HG03571 (cell line): ENCODE data around the gene CERS5.
"Not testable (repeated sequence)": the region's sequence is repeated elsewhere in the genome, so short reads cannot be mapped to it uniquely, and the experiment has no call there.

Experiments
- ATAC-seq: cut with Tn5 transposase; IDR thresholded peaks from one replicate; pipeline ENCODE4 v1.9.1; 2021; ENCODE audit not compliant: unreplicated experiment

Gene CERS5

GRCh38 chr12:50187084-50187900, 20.1 kb upstream of the CERS5 start:
- ATAC-seq: no peak

- no peak for ATAC-seq
Measured at GRCh38 chr12:50186681-50187080, 19.5 kb upstream of the CERS5 start.

GRCh38 chr12:50185970-50186663, 18.9 kb upstream of the CERS5 start:
- ATAC-seq: no peak

- no peak for ATAC-seq
Measured at GRCh38 chr12:50185301-50185895, 18.2 kb upstream of the CERS5 start.

- ATAC-seq: no peak
Measured at GRCh38 chr12:50184261-50184660, 17.1 kb upstream of the CERS5 start.

DNA sequence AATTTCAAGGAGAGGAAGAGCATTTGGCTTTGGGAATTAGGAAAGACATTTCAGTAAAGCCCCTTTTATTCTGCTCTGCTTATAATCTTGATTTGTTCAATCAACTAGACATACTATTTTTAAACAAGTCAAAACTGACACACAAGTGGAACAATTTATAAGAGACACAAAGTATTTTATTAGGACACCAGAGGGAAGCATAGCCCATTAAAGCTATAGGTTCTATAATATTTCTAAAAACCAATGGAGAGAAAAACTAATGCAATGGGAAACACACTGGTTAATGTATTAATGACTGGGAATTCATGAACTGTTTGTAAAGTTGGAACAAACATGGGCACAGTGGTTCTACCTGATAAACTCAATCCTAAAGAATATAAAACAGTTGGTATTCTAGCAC, 15.3 kb upstream of the CERS5 start:
- no peak for ATAC-seq

GRCh38 chr12:50181691-50182090, 14.5 kb upstream of the CERS5 start:
- ATAC-seq: no peak

- ATAC-seq: no peak
Measured at GRCh38 chr12:50175716-50176026, 8.5 kb upstream of the CERS5 start.

DNA sequence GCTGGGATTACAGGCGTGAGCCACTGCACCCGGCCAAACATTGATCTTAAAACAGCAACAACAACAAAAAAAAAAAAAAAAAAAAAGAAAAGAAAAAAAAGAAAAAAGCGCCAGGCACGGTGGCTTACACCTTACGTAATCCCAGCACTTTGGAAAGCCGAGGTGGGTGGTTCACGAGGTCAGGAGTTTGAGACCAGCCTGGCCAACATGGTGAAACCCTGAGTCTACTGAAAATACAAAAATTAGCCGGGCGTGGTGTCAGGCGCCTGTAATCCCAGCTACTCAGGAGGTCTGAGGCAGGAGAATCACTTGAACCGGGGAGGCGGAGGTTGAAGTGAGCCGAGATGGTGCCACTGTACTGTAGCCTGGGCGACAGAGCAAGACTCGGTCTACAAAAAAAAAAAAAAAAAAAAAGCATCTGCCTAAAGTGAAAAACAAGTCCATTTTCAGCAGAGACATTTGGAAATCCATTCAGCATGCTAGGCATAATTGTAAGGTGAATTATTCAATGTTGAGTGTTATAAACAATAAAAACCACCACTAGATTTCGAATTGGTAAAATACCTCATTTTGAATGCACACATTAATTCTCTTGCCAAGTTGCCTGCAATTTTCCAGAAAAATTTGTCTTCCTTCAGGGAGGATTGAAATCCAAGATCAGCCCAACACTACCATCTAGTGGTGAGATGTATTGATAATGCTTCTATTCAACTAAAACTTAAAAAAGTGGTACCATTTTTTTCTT, 8.0 kb upstream of the CERS5 start:
- no peak for ATAC-seq

DNA sequence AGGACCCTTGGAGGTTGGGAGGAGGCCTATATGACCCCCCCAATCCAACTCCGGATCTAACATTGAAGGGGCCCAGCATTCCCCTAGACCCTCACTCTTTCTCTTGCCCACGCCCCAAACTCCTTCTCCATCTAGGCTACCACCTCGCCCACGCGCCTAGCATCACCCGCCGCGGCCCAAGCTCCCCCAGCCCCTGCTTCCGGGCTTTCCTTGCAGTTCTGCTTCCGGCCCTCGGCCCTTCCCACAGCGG, 445 bp downstream of the CERS5 start:
- ATAC-seq: no peak

DNA sequence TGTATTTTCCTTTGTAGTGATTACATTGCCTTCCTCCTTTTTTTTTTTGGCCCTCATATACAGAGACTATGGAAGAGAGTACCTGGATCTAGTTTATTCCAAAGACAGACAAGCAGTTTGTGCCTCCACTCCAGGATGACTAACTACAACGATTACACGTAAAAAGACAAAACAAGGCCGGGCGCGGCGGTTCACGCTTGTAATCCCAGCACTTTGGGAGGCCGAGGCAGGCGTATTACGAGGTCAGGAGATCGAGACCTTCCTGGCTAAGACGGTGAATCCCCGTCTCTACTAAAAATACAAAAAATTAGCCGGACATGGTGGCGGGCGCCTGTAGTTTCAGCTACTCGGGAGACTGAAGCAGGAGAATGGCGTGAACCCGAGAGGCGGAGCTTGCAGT, 2.2 kb downstream of the CERS5 start:
- ATAC-seq: no peak

DNA sequence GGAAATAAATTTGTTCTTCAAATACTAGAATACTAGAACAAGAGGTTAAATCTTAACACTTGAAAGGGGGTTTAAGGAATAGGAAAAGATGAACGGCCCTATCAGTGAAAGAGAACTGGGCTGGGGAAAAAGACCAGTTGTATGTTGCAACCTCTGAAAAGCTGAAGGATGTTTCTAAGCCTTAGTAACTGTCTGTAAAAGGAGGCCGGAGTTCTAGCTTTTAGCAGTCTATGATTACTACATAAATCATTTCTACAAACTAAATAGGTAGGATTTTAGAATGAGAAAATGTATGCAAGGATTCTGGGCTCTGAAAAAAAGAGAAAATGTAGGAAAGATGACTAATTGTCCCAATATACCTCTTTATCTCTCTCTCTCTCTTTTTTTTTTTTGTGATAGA, 4.9 kb downstream of the CERS5 start:
- no peak for ATAC-seq

DNA sequence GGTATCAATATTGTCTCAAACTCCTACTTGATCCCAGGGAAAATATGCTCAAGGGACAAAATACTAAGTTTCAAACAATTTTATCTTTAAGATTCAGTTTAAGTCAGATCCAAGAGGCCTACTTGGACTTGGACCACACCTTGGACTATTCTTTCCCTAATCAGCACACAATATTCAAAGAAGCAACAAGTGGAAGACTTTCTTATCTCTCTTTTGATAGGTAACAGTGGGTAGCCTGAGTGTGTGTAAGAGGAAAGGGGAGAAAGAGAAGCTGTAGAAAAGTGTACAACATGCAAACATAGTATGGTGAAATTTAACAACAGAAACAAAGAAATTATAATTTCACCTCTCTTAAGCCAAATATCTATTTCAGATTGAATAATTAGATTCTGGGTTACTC, 6.5 kb downstream of the CERS5 start:
- ATAC-seq: no peak

DNA sequence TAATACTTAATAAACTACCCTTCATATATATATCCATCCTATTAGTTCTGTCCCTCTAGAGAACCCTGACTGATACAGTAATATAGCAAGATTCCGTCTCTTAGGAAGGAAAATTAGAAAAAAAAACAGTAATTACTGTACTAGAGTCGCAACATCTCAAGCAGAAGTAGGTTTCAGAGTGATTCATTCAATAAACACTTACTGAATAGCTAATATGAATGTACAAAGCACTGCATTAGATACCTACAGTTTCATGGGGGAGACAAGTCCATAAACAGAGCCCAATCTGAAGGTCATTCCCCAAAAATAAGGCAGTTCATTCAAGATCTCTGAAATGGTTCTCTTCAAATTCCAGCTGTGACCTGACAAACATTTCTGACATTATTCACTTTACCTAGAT, 9.9 kb downstream of the CERS5 start:
- ATAC-seq: no peak

DNA sequence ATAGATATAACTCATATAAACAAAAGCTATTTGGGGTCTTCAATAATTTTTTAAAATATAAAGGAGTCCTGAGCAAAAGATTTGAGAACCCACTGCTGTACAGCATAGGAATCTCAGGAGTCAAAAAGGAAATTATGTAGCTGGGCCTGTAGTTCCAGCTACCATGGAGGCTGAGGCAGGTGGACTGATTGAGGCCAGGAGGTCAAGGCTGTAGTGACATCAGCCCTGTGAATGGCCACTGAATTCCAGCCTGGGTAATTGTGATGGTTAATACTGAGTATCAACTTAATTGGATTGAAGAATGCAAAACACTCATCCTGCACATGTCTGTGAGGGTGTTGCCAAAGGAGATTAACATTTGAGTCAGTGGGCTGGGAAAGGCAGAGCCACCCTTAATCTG, 10.5 kb downstream of the CERS5 start:
- no peak for ATAC-seq

GRCh38 chr12:50154947-50155346, 12.2 kb downstream of the CERS5 start:
- ATAC-seq: not testable (repeated sequence)

DNA sequence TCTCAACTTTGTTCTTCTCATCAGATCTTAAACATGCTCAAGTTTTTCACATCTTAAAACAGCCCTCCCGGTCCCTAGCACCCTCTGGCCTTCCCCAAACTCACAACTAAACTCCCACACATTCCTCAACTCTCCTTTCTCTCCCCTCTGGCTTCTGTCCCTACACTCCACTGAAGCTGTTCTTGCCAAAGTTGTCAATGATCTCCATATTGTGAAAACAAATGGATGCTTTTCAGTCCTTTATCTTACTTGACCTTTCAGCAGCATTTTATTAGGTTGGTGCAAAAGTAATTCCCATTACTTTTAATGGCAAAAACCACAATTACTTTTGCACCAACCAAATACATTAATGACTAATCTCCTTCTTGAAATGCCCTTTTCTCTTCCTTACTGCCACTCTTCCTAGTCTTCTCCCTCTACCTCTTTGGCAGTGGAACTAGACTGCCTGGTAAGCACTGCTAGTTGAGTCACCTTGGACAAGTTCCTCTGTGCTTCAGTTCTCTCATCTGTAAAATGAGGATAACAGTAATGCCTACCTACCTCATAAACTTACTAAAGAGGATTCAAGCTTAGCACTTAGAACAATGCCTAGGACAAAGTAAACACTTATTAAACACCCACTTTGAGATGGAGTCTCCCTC, 16.0 kb downstream of the CERS5 start:
- ATAC-seq: no peak

DNA sequence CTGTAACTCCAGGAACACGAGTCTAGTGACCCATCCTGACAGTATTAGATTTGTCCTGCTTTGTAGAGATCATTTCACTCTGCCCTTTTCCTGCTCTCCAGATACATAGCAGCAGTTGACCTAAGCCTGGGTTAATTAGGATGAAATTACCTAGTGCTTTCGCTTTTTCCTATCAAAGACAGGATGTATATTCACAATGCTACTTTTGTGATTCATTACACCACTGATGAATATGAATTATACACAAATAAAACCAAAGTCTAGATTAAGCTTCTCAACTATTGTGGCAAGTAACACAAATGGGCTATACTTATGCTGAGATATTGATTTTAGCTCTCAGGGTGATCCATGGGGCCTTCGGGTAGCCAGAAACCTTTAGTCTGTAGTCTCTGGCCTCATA, 17.9 kb downstream of the CERS5 start:
- no peak for ATAC-seq

DNA sequence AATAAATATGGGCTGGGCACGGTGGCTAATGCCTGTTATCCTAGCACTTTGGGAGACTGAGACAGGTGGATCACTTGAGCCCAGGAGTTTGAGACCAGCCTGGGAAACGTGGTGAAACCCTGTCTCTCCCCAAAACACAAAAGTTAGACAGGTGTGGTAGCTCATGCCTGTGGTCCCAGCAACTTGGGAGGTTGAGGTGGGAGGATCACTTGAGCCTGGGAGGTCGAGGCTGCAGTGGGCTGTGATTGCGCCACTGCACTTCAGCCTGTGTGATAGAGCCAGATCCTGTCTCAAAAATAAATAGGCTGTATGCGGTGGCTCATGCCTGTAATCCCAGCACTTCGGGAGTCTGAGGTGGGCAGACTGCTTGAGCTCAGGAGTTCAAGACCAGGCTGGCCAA, 19.2 kb downstream of the CERS5 start:
- ATAC-seq: not testable (repeated sequence)

DNA sequence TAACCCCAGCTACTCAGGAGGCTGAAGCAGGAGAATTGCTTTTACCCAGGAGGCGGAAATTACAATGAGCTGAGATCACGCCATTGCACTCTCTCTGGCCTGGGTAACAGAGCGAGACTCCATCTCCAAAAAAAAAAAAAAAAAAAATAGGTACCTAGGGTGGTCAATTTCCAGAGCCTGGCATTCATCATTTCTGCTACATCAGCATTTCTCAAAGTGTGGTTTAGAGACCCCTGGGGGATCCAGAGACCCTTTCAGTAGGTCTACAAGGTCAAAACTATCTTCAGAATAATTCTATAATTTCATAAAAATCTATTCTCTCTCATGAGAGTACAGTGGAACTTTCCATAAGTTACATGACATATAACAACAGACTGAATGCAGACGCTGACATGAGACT, 19.9 kb downstream of the CERS5 start:
- ATAC-seq: no peak

DNA sequence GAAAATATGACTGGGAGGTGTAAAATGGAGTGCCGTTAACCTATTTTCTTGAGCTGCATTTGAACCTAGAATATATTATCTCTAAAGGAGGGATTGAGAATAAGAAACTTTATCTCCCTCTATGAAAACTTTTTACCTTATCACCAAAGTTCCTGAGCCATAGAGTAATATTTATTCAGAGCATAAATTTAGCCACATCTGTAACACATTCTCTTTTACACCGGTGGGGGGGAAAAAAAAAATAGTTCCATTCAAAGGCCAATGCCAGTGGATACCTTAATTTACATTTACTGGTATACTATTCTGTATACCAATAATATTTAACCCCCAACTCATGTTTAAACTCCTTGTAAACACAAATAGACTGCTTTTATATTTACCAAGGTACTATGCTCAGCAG, 21.7 kb downstream of the CERS5 start:
- ATAC-seq: no peak

DNA sequence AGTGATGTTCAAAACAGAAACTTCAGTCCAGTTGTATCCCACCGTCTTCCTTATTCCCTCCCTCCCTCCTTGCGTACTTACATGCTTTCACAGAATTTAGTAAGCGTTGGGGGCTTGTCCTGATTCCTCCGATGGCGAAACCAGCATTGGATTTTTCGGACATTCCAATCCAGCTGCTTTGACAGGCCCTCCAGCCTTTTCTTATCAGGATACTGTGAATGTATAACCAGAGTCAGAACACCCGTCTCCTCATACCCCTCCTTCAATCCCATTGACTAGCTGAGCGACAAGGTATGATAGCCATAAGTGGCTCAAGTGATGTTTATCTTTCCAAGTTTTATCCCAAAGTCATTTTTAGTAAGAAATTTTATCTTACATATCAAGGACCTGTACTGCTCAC, 24.2 kb downstream of the CERS5 start:
- no peak for ATAC-seq
